GM12865 (cell line): Measurements from ENCODE around the gene STAB2.

Experiments used
- DNase-seq: peaks from one replicate; pipeline ENCODE4 v3.0.0; 2010; ENCODE audit warnings: low read depth
- H3K4me3 ChIP-seq: 2 replicates; pipeline ENCODE4 v1.5.1; 2011; ENCODE audit warnings: mild to moderate bottlenecking, low read depth, low read length, control low read depth
- TF ChIP-seq, protein P1 (sequence below): IDR thresholded peaks from 2 replicates; pipeline ENCODE4 v1.5.1; 2011; ENCODE audit warnings: low read length, control low read depth, low read depth, inconsistent platforms; ENCODE audit not compliant: insufficient read depth; ENCODE audit errors: missing control alignments

The STAB2 gene

DNA sequence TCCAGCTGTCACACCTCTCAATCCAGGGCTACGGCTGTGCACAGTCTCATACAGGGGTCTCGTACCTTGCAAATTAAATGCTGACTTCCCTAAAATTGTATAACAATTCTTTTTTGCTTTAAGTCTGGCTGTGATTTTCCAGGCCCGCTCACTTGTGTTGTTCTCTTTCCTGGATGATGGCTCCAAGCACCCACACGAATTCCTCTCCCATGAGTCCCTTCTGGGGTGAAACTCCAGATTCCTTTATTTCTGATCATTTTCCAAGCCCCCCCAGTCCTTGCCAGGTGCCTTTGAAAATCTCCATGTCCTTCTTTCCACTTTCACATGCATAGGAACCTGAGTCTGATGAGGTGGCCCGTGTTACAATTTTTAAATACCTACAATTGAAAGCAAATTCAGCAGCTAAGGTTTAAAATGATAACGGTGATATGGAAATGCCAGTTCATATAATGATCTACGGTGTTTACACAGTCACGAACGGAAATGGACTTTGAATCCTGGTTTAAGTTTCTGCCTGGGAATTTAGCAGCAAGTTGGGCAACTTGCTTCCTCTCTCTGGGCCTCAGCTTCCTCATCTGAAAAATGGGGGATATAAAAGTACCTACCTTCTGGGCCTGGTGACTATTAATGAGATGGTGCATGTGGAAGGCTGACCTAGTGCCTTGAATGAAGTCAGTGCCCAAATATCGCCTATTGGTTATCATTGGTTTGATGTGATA lies 85.5 kb downstream of the STAB2 start:
- no peak for DNase-seq
- TF ChIP-seq, protein P1, sequence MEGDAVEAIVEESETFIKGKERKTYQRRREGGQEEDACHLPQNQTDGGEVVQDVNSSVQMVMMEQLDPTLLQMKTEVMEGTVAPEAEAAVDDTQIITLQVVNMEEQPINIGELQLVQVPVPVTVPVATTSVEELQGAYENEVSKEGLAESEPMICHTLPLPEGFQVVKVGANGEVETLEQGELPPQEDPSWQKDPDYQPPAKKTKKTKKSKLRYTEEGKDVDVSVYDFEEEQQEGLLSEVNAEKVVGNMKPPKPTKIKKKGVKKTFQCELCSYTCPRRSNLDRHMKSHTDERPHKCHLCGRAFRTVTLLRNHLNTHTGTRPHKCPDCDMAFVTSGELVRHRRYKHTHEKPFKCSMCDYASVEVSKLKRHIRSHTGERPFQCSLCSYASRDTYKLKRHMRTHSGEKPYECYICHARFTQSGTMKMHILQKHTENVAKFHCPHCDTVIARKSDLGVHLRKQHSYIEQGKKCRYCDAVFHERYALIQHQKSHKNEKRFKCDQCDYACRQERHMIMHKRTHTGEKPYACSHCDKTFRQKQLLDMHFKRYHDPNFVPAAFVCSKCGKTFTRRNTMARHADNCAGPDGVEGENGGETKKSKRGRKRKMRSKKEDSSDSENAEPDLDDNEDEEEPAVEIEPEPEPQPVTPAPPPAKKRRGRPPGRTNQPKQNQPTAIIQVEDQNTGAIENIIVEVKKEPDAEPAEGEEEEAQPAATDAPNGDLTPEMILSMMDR: no peak
- H3K4me3 ChIP-seq: no peak overlapping the region

GRCh38 chr12:103673487-103673886 lies 86.4 kb downstream of the STAB2 start:
- no peak for DNase-seq
- TF ChIP-seq, protein P1: no peak
- no peak overlapping the region for H3K4me3 ChIP-seq

- TF ChIP-seq, protein P1: no peak
- no peak for DNase-seq
- H3K4me3 ChIP-seq: no peak overlapping the region
Measured at GRCh38 chr12:103673891-103674375, 86.9 kb downstream of the STAB2 start.

DNA sequence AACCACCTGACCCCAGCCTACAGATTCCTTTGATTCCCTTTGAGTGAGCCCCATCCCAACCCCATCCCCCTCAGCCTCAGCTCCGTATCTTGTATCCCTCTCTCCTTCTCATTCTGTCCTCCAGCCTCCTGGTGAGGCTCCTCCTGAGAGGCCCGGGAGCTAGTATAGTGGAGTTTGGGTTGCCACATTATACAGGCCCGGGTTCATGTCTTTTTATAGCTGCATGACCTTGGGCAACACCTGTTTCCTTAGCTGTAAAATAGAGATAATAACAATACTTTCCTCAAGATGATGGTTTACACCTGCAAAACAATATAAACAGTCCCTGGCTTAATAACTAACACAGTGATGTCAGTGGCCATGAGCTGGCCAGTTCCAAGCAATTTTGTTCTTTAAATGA lies 89.8 kb downstream of the STAB2 start:
- H3K4me3 ChIP-seq: no peak overlapping the region
- TF ChIP-seq, protein P1: no peak
- no peak for DNase-seq

GRCh38 chr12:103677341-103677740 lies 90.3 kb downstream of the STAB2 start:
- DNase-seq: no peak
- H3K4me3 ChIP-seq: no peak overlapping the region
- TF ChIP-seq, protein P1: no peak

- H3K4me3 ChIP-seq: no peak overlapping the region
- TF ChIP-seq, protein P1: no peak
- no peak for DNase-seq
Measured at GRCh38 chr12:103677905-103678304, 90.8 kb downstream of the STAB2 start.

GRCh38 chr12:103679421-103680170 lies 92.5 kb downstream of the STAB2 start:
- no peak for DNase-seq
- no peak overlapping the region for H3K4me3 ChIP-seq
- TF ChIP-seq, protein P1: no peak
